Neural cell (in vitro differentiated cells): ENCODE results near the gene STRA6.

Experiments used
- EZH2 ChIP-seq: fragments of 200-600, 300-800 bp; shearing (Covaris generic), sonication (generic); IDR thresholded peaks from 2 replicates; pipeline ENCODE4 v1.6.1; 2014; ENCODE audit warnings: antibody characterized with exemption, low read length, borderline replicate concordance, mild to moderate bottlenecking; ENCODE audit not compliant: insufficient read depth, poor library complexity, severe bottlenecking
- MXI1 ChIP-seq: fragments of 450-650 bp; conservative IDR thresholded peaks from 2 replicates; pipeline ENCODE4 v1.6.1; 2014; ENCODE audit warnings: antibody characterized with exemption, mild to moderate bottlenecking; ENCODE audit not compliant: poor library complexity, severe bottlenecking
- TF ChIP-seq, protein P1 (sequence below): fragments of 450-650 bp; IDR thresholded peaks from 2 replicates; pipeline ENCODE4 v1.5.1; 2014; ENCODE audit warnings: antibody characterized with exemption, mild to moderate bottlenecking, moderate library complexity; ENCODE audit not compliant: poor library complexity, severe bottlenecking

DNA sequence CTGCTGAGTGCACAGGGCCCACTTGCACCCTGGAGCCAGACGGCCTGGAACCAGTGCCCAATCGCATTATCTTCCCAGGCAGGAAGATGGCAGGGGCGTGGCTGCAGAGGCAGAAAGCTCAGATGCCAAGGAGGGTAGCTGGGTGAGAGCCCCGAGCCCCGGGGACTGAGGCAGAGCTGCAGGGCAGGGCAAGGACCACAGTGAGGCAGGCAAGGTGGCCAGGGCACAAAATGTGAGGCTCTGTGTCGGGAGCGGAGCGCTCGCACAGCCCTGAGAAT, 31.9 kb upstream of the STRA6 start:
- TF ChIP-seq, protein P1, sequence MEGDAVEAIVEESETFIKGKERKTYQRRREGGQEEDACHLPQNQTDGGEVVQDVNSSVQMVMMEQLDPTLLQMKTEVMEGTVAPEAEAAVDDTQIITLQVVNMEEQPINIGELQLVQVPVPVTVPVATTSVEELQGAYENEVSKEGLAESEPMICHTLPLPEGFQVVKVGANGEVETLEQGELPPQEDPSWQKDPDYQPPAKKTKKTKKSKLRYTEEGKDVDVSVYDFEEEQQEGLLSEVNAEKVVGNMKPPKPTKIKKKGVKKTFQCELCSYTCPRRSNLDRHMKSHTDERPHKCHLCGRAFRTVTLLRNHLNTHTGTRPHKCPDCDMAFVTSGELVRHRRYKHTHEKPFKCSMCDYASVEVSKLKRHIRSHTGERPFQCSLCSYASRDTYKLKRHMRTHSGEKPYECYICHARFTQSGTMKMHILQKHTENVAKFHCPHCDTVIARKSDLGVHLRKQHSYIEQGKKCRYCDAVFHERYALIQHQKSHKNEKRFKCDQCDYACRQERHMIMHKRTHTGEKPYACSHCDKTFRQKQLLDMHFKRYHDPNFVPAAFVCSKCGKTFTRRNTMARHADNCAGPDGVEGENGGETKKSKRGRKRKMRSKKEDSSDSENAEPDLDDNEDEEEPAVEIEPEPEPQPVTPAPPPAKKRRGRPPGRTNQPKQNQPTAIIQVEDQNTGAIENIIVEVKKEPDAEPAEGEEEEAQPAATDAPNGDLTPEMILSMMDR, result no peak
- TF ChIP-seq EZH2 (no peak), MXI1 (no peak)
